Measurements from ENCODE around the gene FAM240A. TPM values are rescaled to one million over a fixed set of nuclear protein-coding genes. Genes with fewer than 3 reads are reported as not detected.

The FAM240A gene
- total RNA-seq, 4 donors from 2014 or later: 0.22 TPM; not detected in 3

GRCh38 chr3:46656778-46657556 is 44.6 kb downstream of the FAM240A start:
- Histone ChIP-seq H3K27ac (no peak overlapping the region), H3K36me3 (no peaks in the 10 kb centered on the region), H3K9me3 (peaks cover 0 to 11% (median 0%) of the 10 kb centered on the region in 4 donors), H3K4me1 (peaks cover 0 to 2% (median 0%) of the 10 kb centered on the region in 4 donors), H3K27me3 (peaks cover 0 to 4% of the 10 kb centered on the region in 2 donors), H3K4me3 (no peak overlapping the region)
- no peak for DNase-seq (ENCODE audit: low spot score in 2 of 2)
- 73 to 81% methylated on average over 9 of the region's 9 CpGs for WGBS, 2 donors
- TF ChIP-seq CTCF (IDR thresholded peaks at IDR 0.05) (no peak), EP300 (IDR thresholded peaks at IDR 0.05) (no peak), POLR2A (IDR thresholded peaks at IDR 0.05) (no peak)

- Histone ChIP-seq H3K27me3 (peaks cover 0 to 4% of the 10 kb centered on the region in 2 donors), H3K4me3 (no peak overlapping the region), H3K9me3 (no peaks in the 10 kb centered on the region), H3K36me3 (no peaks in the 10 kb centered on the region), H3K27ac (no peak overlapping the region), H3K4me1 (peaks cover 0 to 21% (median 7%) of the 10 kb centered on the region in 4 donors)
- TF ChIP-seq POLR2A (IDR thresholded peaks at IDR 0.05) (no peak), CTCF (IDR thresholded peaks at IDR 0.05) (no peak), EP300 (IDR thresholded peaks at IDR 0.05) (no peak)
- WGBS, 2 donors: 82% methylated on average over 8 of the region's 8 CpGs
- no peak for DNase-seq (ENCODE audit: low spot score in 2 of 2)
These were observed 47.0 kb downstream of the FAM240A start for GRCh38 chr3:46659285-46659684.

- Histone ChIP-seq H3K27me3 (peaks cover 0 to 4% of the 10 kb centered on the region in 2 donors), H3K4me1 (peaks cover 0 to 21% (median 7%) of the 10 kb centered on the region in 4 donors), H3K9me3 (no peaks in the 10 kb centered on the region), H3K4me3 (no peak overlapping the region), H3K27ac (no peak overlapping the region), H3K36me3 (no peaks in the 10 kb centered on the region)
- TF ChIP-seq POLR2A (IDR thresholded peaks at IDR 0.05) (no peak), CTCF (IDR thresholded peaks at IDR 0.05) (no peak), EP300 (IDR thresholded peaks at IDR 0.05) (no peak)
- WGBS, 2 donors: 80 to 83% methylated on average over 6 of the region's 6 CpGs
- no peak for DNase-seq (ENCODE audit: low spot score in 2 of 2)
These were observed 47.7 kb downstream of the FAM240A start for GRCh38 chr3:46660003-46660402.

GRCh38 chr3:46660543-46661523 is 48.5 kb downstream of the FAM240A start:
- TF ChIP-seq CTCF (IDR thresholded peaks at IDR 0.05) (no peak), POLR2A (IDR thresholded peaks at IDR 0.05) (no peak), EP300 (IDR thresholded peaks at IDR 0.05) (no peak)
- no peaks in the 10 kb centered on the region for H3K9me3 ChIP-seq
- no peak overlapping the region for H3K27ac ChIP-seq
- H3K36me3 ChIP-seq: no peaks in the 10 kb centered on the region
- no peak overlapping the region for H3K4me3 ChIP-seq
- WGBS, 2 donors: 37 to 57% methylated on average over 7 to 9 of the region's 9 CpGs
- H3K27me3 ChIP-seq: peaks cover 0 to 3% of the 10 kb centered on the region in 2 donors
- DNase-seq (ENCODE audit: low spot score in 2 of 2): no peak
- peaks cover 0 to 27% (median 7%) of the 10 kb centered on the region in 4 donors for H3K4me1 ChIP-seq

Measured in tibial nerve (tissue), 4 donors.